Measurements from ENCODE around the gene FIGNL1.
A peak's percentile ranks its signal among the peaks of the same experiment; 100 is the strongest.
"Not testable (repeated sequence)": the region's sequence is repeated elsewhere in the genome, so short reads cannot be mapped to it uniquely, and the experiment has no call there.

Gene FIGNL1

GRCh38 chr7:50462361-50462760 lies 12.2 kb upstream of the FIGNL1 start:
- no peak for DNase-seq
- no peak overlapping the region for H3K4me3 Mint-ChIP-seq
- H3K9me3 Mint-ChIP-seq, result no peaks in the 10 kb centered on the region
- CTCF ChIA-PET, result no interaction called here
- H3K27me3 Mint-ChIP-seq, result peaks cover 24% of the 10 kb centered on the region
- H3K27ac Mint-ChIP-seq, result no peak overlapping the region
- peaks cover 2% of the 10 kb centered on the region for H3K4me1 Mint-ChIP-seq
- no peaks in the 10 kb centered on the region for H3K36me3 Mint-ChIP-seq

GRCh38 chr7:50461695-50462094 lies 11.5 kb upstream of the FIGNL1 start:
- no peak for DNase-seq
- CTCF ChIA-PET, result no interaction called here
- H3K4me1 Mint-ChIP-seq, result peaks cover 2% of the 10 kb centered on the region
- peaks cover 24% of the 10 kb centered on the region for H3K27me3 Mint-ChIP-seq
- H3K9me3 Mint-ChIP-seq, result no peaks in the 10 kb centered on the region
- H3K4me3 Mint-ChIP-seq, result no peak overlapping the region
- H3K27ac Mint-ChIP-seq, result no peak overlapping the region
- H3K36me3 Mint-ChIP-seq, result no peaks in the 10 kb centered on the region

- peaks cover 36% of the 10 kb centered on the region for H3K27me3 Mint-ChIP-seq
- H3K4me3 Mint-ChIP-seq, CTCF ChIA-PET, H3K27ac Mint-ChIP-seq, H3K9me3 Mint-ChIP-seq, H3K36me3 Mint-ChIP-seq, DNase-seq, H3K4me1 Mint-ChIP-seq: not testable (repeated sequence)
Measured at GRCh38 chr7:50459183-50459582, 9.0 kb upstream of the FIGNL1 start.

- DNase-seq, H3K4me1 Mint-ChIP-seq, H3K9me3 Mint-ChIP-seq, H3K27ac Mint-ChIP-seq, H3K4me3 Mint-ChIP-seq, CTCF ChIA-PET, H3K36me3 Mint-ChIP-seq: not testable (repeated sequence)
- peaks cover 32% of the 10 kb centered on the region for H3K27me3 Mint-ChIP-seq
Measured at GRCh38 chr7:50458651-50459050, 8.5 kb upstream of the FIGNL1 start.

GRCh38 chr7:50456371-50457123 lies 6.4 kb upstream of the FIGNL1 start:
- Mint-ChIP-seq H3K27me3 (peaks cover 33% of the 10 kb centered on the region), H3K27ac (no peak overlapping the region), H3K36me3 (no peaks in the 10 kb centered on the region), H3K4me1 (peaks cover 2% of the 10 kb centered on the region), H3K9me3 (no peaks in the 10 kb centered on the region), H3K4me3 (no peak overlapping the region)
- DNase-seq, result no peak
- CTCF ChIA-PET, result interaction anchor here (0.9 kb wide), 1 partner anchor 40 kb away, joined by 3 read pairs; no protein-coding TSS in a partner anchor

- H3K4me1 Mint-ChIP-seq, result peaks cover 11% of the 10 kb centered on the region
- H3K4me3 Mint-ChIP-seq, result no peak overlapping the region
- CTCF ChIA-PET, result interaction anchor here (0.9 kb wide), 1 partner anchor 39 kb away, joined by 3 read pairs; no protein-coding TSS in a partner anchor
- DNase-seq, result no peak
- H3K36me3 Mint-ChIP-seq, result no peaks in the 10 kb centered on the region
- H3K27me3 Mint-ChIP-seq, result peaks cover 33% of the 10 kb centered on the region
- no peaks in the 10 kb centered on the region for H3K9me3 Mint-ChIP-seq
- no peak overlapping the region for H3K27ac Mint-ChIP-seq
Measured at GRCh38 chr7:50455658-50456057, 5.5 kb upstream of the FIGNL1 start.

- H3K4me3 Mint-ChIP-seq, result no peak overlapping the region
Measured at GRCh38 chr7:50454968-50455367, 4.8 kb upstream of the FIGNL1 start.

GRCh38 chr7:50450590-50451032 lies 461 bp upstream of the FIGNL1 start:
- Mint-ChIP-seq H3K27ac (peak overlapping the region; percentile 92), H3K27me3 (peaks cover 15% of the 10 kb centered on the region), H3K9me3 (no peaks in the 10 kb centered on the region), H3K4me1 (peaks cover 48% of the 10 kb centered on the region), H3K4me3 (peak overlapping the region; percentile 91), H3K36me3 (peaks cover 19% of the 10 kb centered on the region)
- CTCF ChIA-PET, result no interaction called here
- DNase-seq, result peak; percentile 51

More at GRCh38 chr7:50454968-50455367, 4.8 kb upstream of the FIGNL1 start:
- Mint-ChIP-seq H3K36me3 (no peaks in the 10 kb centered on the region), H3K27me3 (peaks cover 33% of the 10 kb centered on the region), H3K4me1 (peaks cover 18% of the 10 kb centered on the region), H3K27ac (no peak overlapping the region), H3K9me3 (no peaks in the 10 kb centered on the region)
- DNase-seq, result no peak
- CTCF ChIA-PET, result interaction anchor here (0.9 kb wide), 1 partner anchor 8 kb away, joined by 3 read pairs; no protein-coding TSS in a partner anchor

GRCh38 chr7:50449501-50449880 lies 659 bp downstream of the FIGNL1 start:
- Mint-ChIP-seq H3K27me3 (peaks cover 8% of the 10 kb centered on the region), H3K4me1 (peaks cover 53% of the 10 kb centered on the region), H3K27ac (peak overlapping the region; percentile 92), H3K9me3 (no peaks in the 10 kb centered on the region), H3K4me3 (peak overlapping the region; percentile 91), H3K36me3 (peaks cover 29% of the 10 kb centered on the region)
- DNase-seq, result no peak
- CTCF ChIA-PET, result interaction anchor here (0.9 to 1.6 kb wide), 3 partner anchors 23 to 357 kb away, joined by 3 to 6 read pairs (median 5); no protein-coding TSS in a partner anchor

- CTCF ChIA-PET, result interaction anchor here (0.7 to 1.6 kb wide), 6 partner anchors 23 to 356 kb away, joined by 3 to 6 read pairs (median 4); no protein-coding TSS in a partner anchor
- DNase-seq, result no peak
- peak overlapping the region; percentile 91 for H3K4me3 Mint-ChIP-seq
- H3K27me3 Mint-ChIP-seq, result peaks cover 7% of the 10 kb centered on the region
- H3K4me1 Mint-ChIP-seq, result peaks cover 59% of the 10 kb centered on the region
- H3K9me3 Mint-ChIP-seq, result no peaks in the 10 kb centered on the region
- peak overlapping the region; percentile 92 for H3K27ac Mint-ChIP-seq
- peaks cover 35% of the 10 kb centered on the region for H3K36me3 Mint-ChIP-seq
Measured at GRCh38 chr7:50448823-50449222, 1.3 kb downstream of the FIGNL1 start.

GRCh38 chr7:50446542-50446960 lies 3.6 kb downstream of the FIGNL1 start:
- Mint-ChIP-seq H3K4me1 (peaks cover 61% of the 10 kb centered on the region), H3K4me3 (no peak overlapping the region), H3K36me3 (peaks cover 49% of the 10 kb centered on the region), H3K27ac (no peak overlapping the region), H3K27me3 (no peaks in the 10 kb centered on the region), H3K9me3 (no peaks in the 10 kb centered on the region)
- no peak for DNase-seq
- CTCF ChIA-PET, result interaction anchor here (0.7 to 1.6 kb wide), 5 partner anchors 8 to 354 kb away, joined by 3 to 5 read pairs (median 4); partner anchors contain the start of gene ZPBP

- Mint-ChIP-seq H3K27me3 (no peaks in the 10 kb centered on the region), H3K4me3 (no peak overlapping the region), H3K27ac (no peak overlapping the region), H3K4me1 (no peaks in the 10 kb centered on the region), H3K9me3 (no peaks in the 10 kb centered on the region), H3K36me3 (peaks cover 28% of the 10 kb centered on the region)
- DNase-seq, result no peak
- CTCF ChIA-PET, result interaction anchor here (2.2 kb wide), 1 partner anchor 18 kb away, joined by 7 read pairs; no protein-coding TSS in a partner anchor
Measured at GRCh38 chr7:50436133-50436806, 13.9 kb downstream of the FIGNL1 start.

GRCh38 chr7:50431722-50432305 lies 18.3 kb downstream of the FIGNL1 start:
- CTCF ChIA-PET, result interaction anchor here (1.8 kb wide), 1 partner anchor 13 kb away, joined by 6 read pairs; no protein-coding TSS in a partner anchor
- Mint-ChIP-seq H3K9me3 (no peaks in the 10 kb centered on the region), H3K27ac (no peak overlapping the region), H3K4me1 (no peaks in the 10 kb centered on the region), H3K36me3 (peaks cover 4% of the 10 kb centered on the region), H3K27me3 (no peaks in the 10 kb centered on the region), H3K4me3 (no peak overlapping the region)
- no peak for DNase-seq

GRCh38 chr7:50431316-50431715 lies 18.8 kb downstream of the FIGNL1 start:
- Mint-ChIP-seq H3K9me3 (no peaks in the 10 kb centered on the region), H3K4me3 (no peak overlapping the region), H3K36me3 (peaks cover 2% of the 10 kb centered on the region), H3K27ac (no peak overlapping the region), H3K27me3 (no peaks in the 10 kb centered on the region), H3K4me1 (no peaks in the 10 kb centered on the region)
- CTCF ChIA-PET, result interaction anchor here (1.8 kb wide), 1 partner anchor 14 kb away, joined by 6 read pairs; no protein-coding TSS in a partner anchor
- DNase-seq, result no peak
